GM21723 (cell line): Measurements from ENCODE around the gene FZD10.

Source experiments
- ATAC-seq: cut with Tn5 transposase; IDR thresholded peaks from one replicate; pipeline ENCODE4 v1.9.1; 2021; ENCODE audit warnings: mild to moderate bottlenecking, moderate library complexity; ENCODE audit not compliant: unreplicated experiment

FZD10 gene

GRCh38 chr12:130202201-130202600 is 39.9 kb downstream of the FZD10 start:
- no peak for ATAC-seq

DNA sequence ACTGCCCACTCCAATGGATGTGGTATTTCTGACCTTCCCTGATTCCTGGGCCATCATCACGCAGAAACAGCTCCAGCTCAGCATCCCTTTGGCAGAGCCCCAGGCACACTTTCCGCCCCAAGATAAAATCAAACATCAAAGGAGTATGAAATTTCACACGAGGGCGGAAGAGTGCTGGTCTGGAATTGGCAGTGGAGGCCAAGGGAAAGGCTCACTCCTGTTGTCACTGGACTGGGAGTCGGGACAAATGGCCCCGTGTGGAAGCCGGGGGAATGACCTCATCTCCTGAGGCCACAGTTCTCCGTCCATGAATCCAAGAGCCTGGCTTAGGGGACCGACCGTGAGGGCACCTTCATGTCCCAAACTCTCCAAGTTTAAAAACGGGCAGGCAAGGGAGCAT is 40.9 kb downstream of the FZD10 start:
- ATAC-seq: no peak

- no peak for ATAC-seq
Measured at GRCh38 chr12:130204541-130204953, 42.3 kb downstream of the FZD10 start.

GRCh38 chr12:130205495-130205894 is 43.2 kb downstream of the FZD10 start:
- ATAC-seq: no peak

DNA sequence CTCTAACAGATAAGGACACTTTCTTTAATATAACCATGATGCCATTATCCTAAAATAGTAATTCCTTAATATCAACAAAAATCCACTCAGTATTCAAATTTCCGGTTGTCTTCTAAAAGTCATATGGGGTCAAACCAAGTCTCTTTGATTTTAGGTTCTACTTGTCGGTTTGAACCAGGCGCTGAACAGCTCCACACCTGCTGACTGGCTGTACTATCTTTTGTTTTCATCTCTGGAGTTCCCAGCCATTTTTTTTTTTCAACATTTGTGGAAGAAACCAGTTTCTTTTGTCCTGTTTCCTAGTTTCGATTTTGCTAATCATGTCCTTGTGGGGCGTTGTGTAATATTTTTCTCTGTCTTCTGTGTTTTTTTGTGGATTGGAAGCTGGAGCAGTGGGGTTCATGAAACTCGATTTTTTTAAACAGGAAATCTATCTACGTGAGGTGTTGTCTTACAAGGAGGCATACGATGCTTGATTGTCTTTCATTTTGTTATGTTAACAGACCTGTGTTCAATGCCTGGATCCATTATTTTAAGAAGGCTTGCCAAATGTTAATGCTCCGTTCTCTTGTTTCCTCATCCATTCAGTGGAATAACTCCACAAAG is 50.2 kb downstream of the FZD10 start:
- ATAC-seq: no peak

GRCh38 chr12:130213249-130213648 is 51.0 kb downstream of the FZD10 start:
- no peak for ATAC-seq

DNA sequence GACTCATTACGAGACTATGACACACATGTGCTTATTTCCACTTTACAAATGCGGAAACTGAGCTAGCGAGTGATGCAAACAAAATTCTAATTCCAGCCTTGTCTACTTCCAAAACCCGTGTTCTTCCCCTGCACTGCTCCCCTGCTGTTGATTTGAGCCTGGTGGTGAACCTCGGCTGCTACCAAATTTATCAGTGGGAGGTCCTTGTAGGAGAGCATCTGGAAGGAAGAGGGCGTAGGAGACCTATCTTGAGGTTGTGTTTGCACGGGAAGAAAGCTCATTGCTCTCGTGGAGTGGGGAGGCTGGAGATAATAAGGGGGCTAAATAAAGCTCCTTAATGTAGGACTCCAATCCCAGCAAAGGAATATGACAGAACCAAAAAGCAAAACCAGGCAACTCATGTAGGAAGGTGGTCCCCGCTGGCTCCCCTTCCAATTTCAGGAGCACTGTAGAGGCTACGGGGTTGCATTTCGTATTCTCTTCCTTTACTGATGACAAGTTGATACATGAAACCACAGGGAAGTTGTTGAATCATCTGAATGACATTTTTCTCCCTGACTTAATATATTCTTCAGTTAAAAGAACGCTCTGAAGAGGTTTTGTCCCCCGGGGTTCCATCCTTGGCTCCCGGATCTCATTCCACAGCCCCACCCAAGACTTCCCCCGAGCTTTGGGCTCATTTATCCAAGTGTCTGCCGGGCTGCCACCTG is 52.6 kb downstream of the FZD10 start:
- ATAC-seq: no peak
